Neural progenitor cell (in vitro differentiated cells): ENCODE results near the gene KPTN. TPM values are rescaled to one million over a fixed set of nuclear protein-coding genes. Genes with fewer than 3 reads are reported as not detected.

ENCODE experiments used
- DNase-seq: peaks from one replicate; pipeline ENCODE4 v3.0.0-alpha.2; 2016; ENCODE audit warnings: low spot score
- H2AFZ ChIP-seq: fragments of 200-600 bp; sonication (generic); replicated peaks from 2 replicates; pipeline ENCODE4 v1.6.1; 2016; ENCODE audit warnings: antibody characterized with exemption
- H3F3A ChIP-seq: fragments of 200-600 bp; sonication (generic); 2 replicates; pipeline ENCODE4 v1.6.1; 2016; ENCODE audit warnings: antibody characterized with exemption, low read depth
- H3K27ac ChIP-seq: fragments of 200-600 bp; sonication (generic); 2 replicates; pipeline ENCODE4 v1.5.1; 2016; ENCODE audit warnings: mild to moderate bottlenecking
- H3K27me3 ChIP-seq: fragments of 200-600 bp; sonication (generic); 2 replicates; pipeline ENCODE4 v1.6.1; 2016; ENCODE audit warnings: mild to moderate bottlenecking, moderate library complexity
- H3K36me3 ChIP-seq: fragments of 200-600 bp; sonication (generic); 2 replicates; pipeline ENCODE4 v1.5.1; 2016
- H3K4me1 ChIP-seq: fragments of 200-600 bp; sonication (generic); 2 replicates; pipeline ENCODE4 v1.6.1; 2016; ENCODE audit warnings: mixed run types
- H3K4me2 ChIP-seq: fragments of 200-600 bp; sonication (generic); 2 replicates; pipeline ENCODE4 v1.6.1; 2016
- H3K4me3 ChIP-seq: fragments of 200-600 bp; sonication (generic); 2 replicates; pipeline ENCODE4 v1.5.1; 2016
- H3K79me2 ChIP-seq: fragments of 200-600 bp; sonication (generic); 2 replicates; pipeline ENCODE4 v1.6.1; 2016; ENCODE audit warnings: low read depth
- H3K9ac ChIP-seq: fragments of 200-600 bp; sonication (generic); 2 replicates; pipeline ENCODE4 v1.6.1; 2016
- H3K9me3 ChIP-seq: fragments of 200-600 bp; sonication (generic); 2 replicates; pipeline ENCODE4 v1.5.1; 2016; ENCODE audit warnings: low read depth
- H4K20me1 ChIP-seq: fragments of 200-600 bp; sonication (generic); 2 replicates; pipeline ENCODE4 v1.6.1; 2016; ENCODE audit warnings: low read depth
- H3K27ac Mint-ChIP-seq: 3 replicates; pipeline ENCODE4 v1.8.0; 2021; ENCODE audit warnings: mixed read lengths
- H3K27me3 Mint-ChIP-seq: 2 replicates; pipeline ENCODE4 v1.8.0; 2022; ENCODE audit warnings: low read depth, mild to moderate bottlenecking, inconsistent platforms, moderate library complexity, mixed read lengths; ENCODE audit not compliant: insufficient read depth
- H3K36me3 Mint-ChIP-seq: 3 replicates; pipeline ENCODE4 v1.8.0; 2021; ENCODE audit warnings: mixed read lengths
- H3K4me1 Mint-ChIP-seq: 3 replicates; pipeline ENCODE4 v1.8.0; 2021; ENCODE audit warnings: mixed read lengths
- H3K4me3 Mint-ChIP-seq: 3 replicates; pipeline ENCODE4 v1.8.0; 2021; ENCODE audit warnings: mild to moderate bottlenecking, moderate library complexity, mixed read lengths
- H3K9me3 Mint-ChIP-seq: 3 replicates; pipeline ENCODE4 v1.8.0; 2020; ENCODE audit warnings: mixed read lengths
- EZH2 ChIP-seq: fragments of 200-600 bp; sonication (generic); IDR thresholded peaks from 2 replicates; pipeline ENCODE4 v1.6.1; 2017; ENCODE audit warnings: antibody characterized with exemption, mild to moderate bottlenecking, moderate library complexity
- EZH2phosphoT487 ChIP-seq: fragments of 200-600 bp; sonication (generic); IDR thresholded peaks from 2 replicates; pipeline ENCODE4 v1.6.1; 2017; ENCODE audit warnings: antibody characterized with exemption
- total RNA-seq: library from RNA; depleted of rRNA; stranded (reverse); fragments of >200 nt; gene quantifications from 2 replicates; pipeline ENCODE4 v1.2.3, GENCODE V29; 2015; ENCODE audit warnings: low replicate concordance
- TF ChIP-seq, protein P1 (sequence below): fragments of 200-600 bp; sonication (generic); IDR thresholded peaks from 2 replicates; pipeline ENCODE4 v1.5.1; 2017; ENCODE audit warnings: antibody characterized with exemption, mild to moderate bottlenecking

Gene KPTN
- total RNA-seq, 1 donor from 2014 or later = 18.1 TPM

DNA sequence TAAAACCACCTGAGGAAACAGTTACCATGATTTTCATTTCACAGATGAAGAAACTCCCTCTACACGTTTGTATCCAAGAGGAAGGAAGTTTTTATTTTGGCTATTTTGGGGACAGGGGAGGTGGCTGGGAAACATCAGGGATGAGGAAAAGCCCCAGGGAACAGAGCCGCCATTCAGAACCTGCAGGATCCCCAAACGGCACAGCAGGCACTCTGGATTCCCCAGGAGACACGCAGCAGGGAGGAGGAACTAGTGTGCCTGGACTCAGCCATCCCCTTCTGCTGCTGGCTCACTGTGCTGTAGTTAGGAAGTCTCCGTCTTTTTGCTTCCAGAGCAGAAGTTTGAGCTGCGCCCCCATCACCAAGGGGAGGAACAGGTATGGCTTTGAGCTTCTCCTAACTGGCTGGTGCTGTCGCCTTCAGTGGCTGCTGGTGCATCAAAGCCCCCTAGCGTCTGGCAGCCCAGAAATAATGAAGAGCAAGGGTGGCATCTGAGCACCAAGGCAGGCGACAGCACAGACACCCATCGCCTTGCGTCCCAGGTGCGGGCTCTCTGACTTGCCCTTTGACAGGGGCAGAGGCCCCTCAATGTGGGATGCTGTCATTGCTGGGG, 26.6 kb upstream of the KPTN start:
- H3K4me1 Mint-ChIP-seq = peaks cover 31% of the 10 kb centered on the region
- no peaks in the 10 kb centered on the region for H3K9me3 Mint-ChIP-seq
- no peak overlapping the region for H3K9ac ChIP-seq
- H3K4me2 ChIP-seq = no peak overlapping the region
- no peaks in the 10 kb centered on the region for H3K36me3 ChIP-seq
- no peak for TF ChIP-seq EZH2phosphoT487
- TF ChIP-seq EZH2 = no peak
- TF ChIP-seq, protein P1, sequence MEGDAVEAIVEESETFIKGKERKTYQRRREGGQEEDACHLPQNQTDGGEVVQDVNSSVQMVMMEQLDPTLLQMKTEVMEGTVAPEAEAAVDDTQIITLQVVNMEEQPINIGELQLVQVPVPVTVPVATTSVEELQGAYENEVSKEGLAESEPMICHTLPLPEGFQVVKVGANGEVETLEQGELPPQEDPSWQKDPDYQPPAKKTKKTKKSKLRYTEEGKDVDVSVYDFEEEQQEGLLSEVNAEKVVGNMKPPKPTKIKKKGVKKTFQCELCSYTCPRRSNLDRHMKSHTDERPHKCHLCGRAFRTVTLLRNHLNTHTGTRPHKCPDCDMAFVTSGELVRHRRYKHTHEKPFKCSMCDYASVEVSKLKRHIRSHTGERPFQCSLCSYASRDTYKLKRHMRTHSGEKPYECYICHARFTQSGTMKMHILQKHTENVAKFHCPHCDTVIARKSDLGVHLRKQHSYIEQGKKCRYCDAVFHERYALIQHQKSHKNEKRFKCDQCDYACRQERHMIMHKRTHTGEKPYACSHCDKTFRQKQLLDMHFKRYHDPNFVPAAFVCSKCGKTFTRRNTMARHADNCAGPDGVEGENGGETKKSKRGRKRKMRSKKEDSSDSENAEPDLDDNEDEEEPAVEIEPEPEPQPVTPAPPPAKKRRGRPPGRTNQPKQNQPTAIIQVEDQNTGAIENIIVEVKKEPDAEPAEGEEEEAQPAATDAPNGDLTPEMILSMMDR = no peak
- H3K9me3 ChIP-seq = no peaks in the 10 kb centered on the region
- no peak overlapping the region for H2AFZ ChIP-seq
- H3K27me3 ChIP-seq = no peaks in the 10 kb centered on the region
- peaks cover 51% of the 10 kb centered on the region for H4K20me1 ChIP-seq
- no peaks in the 10 kb centered on the region for H3K36me3 Mint-ChIP-seq
- no peak overlapping the region for H3K27ac ChIP-seq
- peaks cover 14% of the 10 kb centered on the region for H3K4me1 ChIP-seq
- peaks cover 7% of the 10 kb centered on the region for H3F3A ChIP-seq
- peaks cover 82% of the 10 kb centered on the region for H3K79me2 ChIP-seq
- H3K27me3 Mint-ChIP-seq = peaks cover 4% of the 10 kb centered on the region
- peak overlapping the region; percentile 27 for H3K27ac Mint-ChIP-seq
- H3K4me3 ChIP-seq = no peak overlapping the region
- no peak overlapping the region for H3K4me3 Mint-ChIP-seq
- no peak for DNase-seq

DNA sequence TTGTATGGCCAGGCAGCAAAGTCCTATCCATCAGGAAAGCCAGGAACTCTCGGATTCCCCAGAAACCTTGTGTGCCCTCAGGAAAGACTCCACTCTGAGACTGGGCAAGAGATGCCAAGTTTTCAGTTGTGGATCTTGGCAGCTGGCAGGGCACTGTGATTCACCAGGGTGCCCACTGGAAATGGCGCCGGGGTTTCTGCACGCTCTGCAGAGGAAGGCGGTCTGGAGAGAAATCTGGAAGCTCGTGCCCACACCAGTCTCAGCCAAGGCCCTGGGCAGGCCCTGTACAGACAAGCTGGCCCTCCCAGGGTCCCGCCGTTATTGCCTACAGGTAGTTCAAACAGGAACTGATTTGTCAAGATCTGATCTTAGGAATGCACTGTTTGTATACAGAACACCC, 26.0 kb upstream of the KPTN start:
- no peaks in the 10 kb centered on the region for H3K27me3 ChIP-seq
- H3K27ac Mint-ChIP-seq = peak overlapping the region; percentile 27
- no peak overlapping the region for H3K4me2 ChIP-seq
- H3K4me1 Mint-ChIP-seq = peaks cover 28% of the 10 kb centered on the region
- DNase-seq = no peak
- peaks cover 51% of the 10 kb centered on the region for H4K20me1 ChIP-seq
- H3K4me3 Mint-ChIP-seq = no peak overlapping the region
- no peak overlapping the region for H3K9ac ChIP-seq
- H3K4me1 ChIP-seq = peaks cover 14% of the 10 kb centered on the region
- H3K9me3 ChIP-seq = no peaks in the 10 kb centered on the region
- no peaks in the 10 kb centered on the region for H3K9me3 Mint-ChIP-seq
- H3K27me3 Mint-ChIP-seq = peaks cover 4% of the 10 kb centered on the region
- H3K27ac ChIP-seq = no peak overlapping the region
- no peaks in the 10 kb centered on the region for H3K36me3 Mint-ChIP-seq
- H3F3A ChIP-seq = peaks cover 6% of the 10 kb centered on the region
- TF ChIP-seq EZH2phosphoT487 = no peak
- no peak for TF ChIP-seq EZH2
- TF ChIP-seq, protein P1 = no peak
- no peak overlapping the region for H3K4me3 ChIP-seq
- H3K79me2 ChIP-seq = peaks cover 83% of the 10 kb centered on the region
- no peak overlapping the region for H2AFZ ChIP-seq
- H3K36me3 ChIP-seq = no peaks in the 10 kb centered on the region

DNA sequence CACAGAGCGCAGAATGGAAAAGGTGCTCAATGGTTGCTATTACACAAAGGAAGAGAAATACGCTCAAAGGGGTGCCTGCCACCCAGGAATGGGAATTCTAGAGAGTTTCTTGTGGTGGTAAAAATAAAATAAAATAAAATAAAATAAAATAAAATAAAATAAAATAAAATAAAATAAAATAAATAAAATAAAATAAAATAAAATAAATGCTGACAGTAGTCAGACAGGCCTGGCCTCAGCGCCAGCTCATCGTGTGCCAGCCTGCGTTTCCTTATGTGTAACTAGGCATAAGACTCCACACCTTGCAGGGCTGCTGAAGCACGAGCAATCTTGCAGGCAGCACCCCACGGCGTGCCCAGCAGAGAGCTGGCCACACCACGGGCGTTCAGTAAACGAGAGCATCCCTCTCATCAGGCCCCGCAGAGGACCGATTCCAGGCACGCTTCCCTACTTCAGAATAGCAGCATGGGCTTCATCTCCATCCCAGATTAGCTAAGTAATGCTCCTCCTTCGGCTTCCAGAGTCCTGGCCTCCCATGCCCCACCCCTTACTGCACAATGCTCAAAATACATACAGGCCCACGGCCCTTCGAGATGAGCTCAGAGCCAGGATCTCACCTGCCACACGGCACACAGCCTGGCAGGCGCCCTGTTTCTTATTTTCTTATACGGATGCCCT, 25.3 kb upstream of the KPTN start:
- Mint-ChIP-seq H3K27ac (peak overlapping the region; percentile 60), H3K4me1 (peaks cover 23% of the 10 kb centered on the region), H3K9me3 (no peaks in the 10 kb centered on the region), H3K27me3 (peaks cover 4% of the 10 kb centered on the region), H3K4me3 (no peak overlapping the region), H3K36me3 (no peaks in the 10 kb centered on the region)
- Histone ChIP-seq H3K4me3 (no peak overlapping the region), H3K4me1 (peaks cover 14% of the 10 kb centered on the region), H3K36me3 (no peaks in the 10 kb centered on the region), H4K20me1 (peaks cover 46% of the 10 kb centered on the region), H3F3A (peaks cover 6% of the 10 kb centered on the region), H3K27ac (no peak overlapping the region), H3K79me2 (peaks cover 83% of the 10 kb centered on the region), H2AFZ (no peak overlapping the region), H3K4me2 (no peak overlapping the region), H3K9ac (peak overlapping the region; percentile 9), H3K27me3 (no peaks in the 10 kb centered on the region), H3K9me3 (no peaks in the 10 kb centered on the region)
- TF ChIP-seq EZH2phosphoT487 = no peak
- no peak for TF ChIP-seq EZH2
- TF ChIP-seq, protein P1 = no peak
- no peak for DNase-seq
